ENCODE results near the gene COBL.
A peak's percentile ranks its signal among the peaks of the same experiment; 100 is the strongest.

Gene COBL

DNA sequence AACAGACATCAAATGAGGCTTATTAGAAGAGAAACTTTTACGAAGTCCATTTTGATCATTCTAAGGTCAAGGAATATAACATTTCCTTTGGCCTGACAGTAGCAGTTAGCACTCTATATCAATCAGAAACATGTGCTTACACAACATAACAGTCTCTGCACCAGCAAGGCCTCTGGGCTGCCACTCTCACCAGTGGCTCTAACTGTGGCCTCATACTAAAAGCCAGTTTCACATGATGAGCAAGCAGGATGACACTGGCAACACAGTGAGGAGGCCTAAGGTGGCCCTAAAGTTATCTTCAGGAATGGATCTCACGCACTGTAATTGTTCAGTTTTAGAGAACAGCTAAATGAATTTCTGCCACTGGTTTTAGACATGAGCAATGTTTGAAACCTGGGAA is 126.8 kb downstream of the COBL start:
- H3K36me3 ChIP-seq (ENCODE audit: control insufficient read depth, insufficient read depth, low read length), result 0 out of 2 replicates have a peak, but pooled peaks cover 2% of the 10 kb centered on the region
- no CpG with 5 or more reads among the region's 2 CpGs for WGBS (ENCODE audit: insufficient coverage, insufficient read length)
- H3K4me1 ChIP-seq (ENCODE audit: control insufficient read depth, insufficient read depth, low read length), result no peaks in the 10 kb centered on the region
- no peaks in the 10 kb centered on the region for H3K27me3 ChIP-seq (ENCODE audit: control insufficient read depth, insufficient read depth, low read length)
- no peak overlapping the region for H3K27ac ChIP-seq (ENCODE audit: low read length)
- H3K4me3 ChIP-seq (ENCODE audit: low read length), result no peak overlapping the region
- DNase-seq (ENCODE audit: low read depth, low spot score), result no peak
- H3K9me3 ChIP-seq (ENCODE audit: control insufficient read depth, insufficient read depth, low read length), result no peaks in the 10 kb centered on the region

DNA sequence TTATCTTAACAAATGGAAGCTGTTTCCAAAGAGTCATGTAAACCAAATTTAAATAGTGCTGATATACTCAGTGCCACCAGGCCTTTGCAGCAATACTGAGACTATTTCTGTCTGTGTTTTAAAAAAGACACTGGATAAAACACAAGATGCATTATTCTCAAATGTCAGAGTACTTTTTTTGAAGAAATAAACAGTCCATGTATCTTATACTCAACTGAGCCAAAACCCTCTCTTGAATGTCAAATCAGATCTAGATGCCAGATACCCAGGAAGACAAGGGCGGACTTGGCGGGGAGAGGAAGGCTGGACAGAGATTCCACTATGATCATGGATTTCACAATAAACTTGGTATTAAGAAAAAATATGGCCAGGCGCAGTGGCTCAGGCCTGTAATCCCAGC is 127.6 kb downstream of the COBL start:
- Histone ChIP-seq H3K9me3 (ENCODE audit: control insufficient read depth, insufficient read depth, low read length) (no peaks in the 10 kb centered on the region), H3K4me3 (ENCODE audit: low read length) (no peak overlapping the region), H3K27me3 (ENCODE audit: control insufficient read depth, insufficient read depth, low read length) (no peaks in the 10 kb centered on the region), H3K4me1 (ENCODE audit: control insufficient read depth, insufficient read depth, low read length) (no peaks in the 10 kb centered on the region), H3K36me3 (ENCODE audit: control insufficient read depth, insufficient read depth, low read length) (0 out of 2 replicates have a peak, but pooled peaks cover 2% of the 10 kb centered on the region), H3K27ac (ENCODE audit: low read length) (no peak overlapping the region)
- no CpG with 5 or more reads among the region's 3 CpGs for WGBS (ENCODE audit: insufficient coverage, insufficient read length)
- no peak for DNase-seq (ENCODE audit: low read depth, low spot score)

DNA sequence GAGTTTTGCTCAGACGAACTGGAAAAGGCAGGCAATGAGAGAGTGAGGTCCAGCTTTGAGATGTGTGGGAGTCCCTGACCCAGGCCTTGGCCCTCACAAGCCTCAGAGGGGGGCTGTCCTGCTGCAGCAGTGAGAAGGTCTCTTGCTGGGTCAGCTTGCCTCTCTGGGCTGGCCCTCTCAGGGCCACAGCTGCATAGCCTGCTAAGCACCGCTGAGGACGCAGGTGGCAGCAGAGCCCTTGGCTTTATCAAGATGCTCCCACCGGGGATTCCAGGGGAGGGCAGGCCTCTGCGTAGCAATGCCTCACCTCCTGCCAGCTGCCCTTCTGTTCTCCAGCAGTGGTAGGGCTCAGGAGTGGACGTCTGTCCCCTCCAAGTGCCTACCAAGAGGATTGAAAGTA is 128.7 kb downstream of the COBL start:
- peak; percentile 50 for DNase-seq (ENCODE audit: low read depth, low spot score)
- Histone ChIP-seq H3K27me3 (ENCODE audit: control insufficient read depth, insufficient read depth, low read length) (no peaks in the 10 kb centered on the region), H3K4me1 (ENCODE audit: control insufficient read depth, insufficient read depth, low read length) (no peaks in the 10 kb centered on the region), H3K9me3 (ENCODE audit: control insufficient read depth, insufficient read depth, low read length) (no peaks in the 10 kb centered on the region), H3K4me3 (ENCODE audit: low read length) (no peak overlapping the region), H3K27ac (ENCODE audit: low read length) (no peak overlapping the region), H3K36me3 (ENCODE audit: control insufficient read depth, insufficient read depth, low read length) (0 out of 2 replicates have a peak, but pooled peaks cover 2% of the 10 kb centered on the region)
- no CpG with 5 or more reads among the region's 6 CpGs for WGBS (ENCODE audit: insufficient coverage, insufficient read length)

GRCh38 chr7:51186531-51186930 is 130.1 kb downstream of the COBL start:
- Histone ChIP-seq H3K9me3 (ENCODE audit: control insufficient read depth, insufficient read depth, low read length) (no peaks in the 10 kb centered on the region), H3K27ac (ENCODE audit: low read length) (no peak overlapping the region), H3K36me3 (ENCODE audit: control insufficient read depth, insufficient read depth, low read length) (0 out of 2 replicates have a peak, but pooled peaks cover 2% of the 10 kb centered on the region), H3K27me3 (ENCODE audit: control insufficient read depth, insufficient read depth, low read length) (no peaks in the 10 kb centered on the region), H3K4me3 (ENCODE audit: low read length) (no peak overlapping the region), H3K4me1 (ENCODE audit: control insufficient read depth, insufficient read depth, low read length) (no peaks in the 10 kb centered on the region)
- DNase-seq (ENCODE audit: low read depth, low spot score), result no peak
- WGBS (ENCODE audit: insufficient coverage, insufficient read length), result no CpG with 5 or more reads among the region's 5 CpGs

GRCh38 chr7:51182636-51183166 is 133.9 kb downstream of the COBL start:
- DNase-seq (ENCODE audit: low read depth, low spot score), result no peak
- Histone ChIP-seq H3K4me3 (ENCODE audit: low read length) (no peak overlapping the region), H3K27ac (ENCODE audit: low read length) (no peak overlapping the region), H3K36me3 (ENCODE audit: control insufficient read depth, insufficient read depth, low read length) (no peaks in the 10 kb centered on the region), H3K27me3 (ENCODE audit: control insufficient read depth, insufficient read depth, low read length) (no peaks in the 10 kb centered on the region), H3K9me3 (ENCODE audit: control insufficient read depth, insufficient read depth, low read length) (no peaks in the 10 kb centered on the region), H3K4me1 (ENCODE audit: control insufficient read depth, insufficient read depth, low read length) (no peaks in the 10 kb centered on the region)
- no CpG with 5 or more reads among the region's 6 CpGs for WGBS (ENCODE audit: insufficient coverage, insufficient read length)

- no CpG with 5 or more reads among the region's 4 CpGs for WGBS (ENCODE audit: insufficient coverage, insufficient read length)
These were observed 136.5 kb downstream of the COBL start for GRCh38 chr7:51180092-51180491.

DNA sequence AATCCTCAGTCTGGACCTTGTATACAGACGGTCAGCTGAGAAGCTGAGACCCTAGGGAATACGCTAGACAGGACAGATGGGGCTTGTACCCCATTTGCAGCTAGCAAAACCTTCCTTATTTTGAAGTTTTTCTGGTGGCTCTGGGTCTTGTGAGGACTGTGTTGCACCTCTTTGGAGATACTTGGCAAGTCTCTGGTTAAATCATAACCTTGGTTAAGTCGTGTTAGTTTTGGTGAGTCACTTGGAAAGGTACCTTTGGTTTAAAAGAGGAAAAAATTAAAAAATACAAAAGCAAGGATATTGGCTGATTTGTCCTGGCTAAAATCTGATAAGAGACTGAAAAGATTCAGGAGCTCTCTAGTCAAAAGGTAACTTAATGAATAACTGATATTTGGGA is 140.6 kb downstream of the COBL start:
- Histone ChIP-seq H3K4me1 (ENCODE audit: control insufficient read depth, insufficient read depth, low read length) (peaks cover 3% of the 10 kb centered on the region), H3K27me3 (ENCODE audit: control insufficient read depth, insufficient read depth, low read length) (no peaks in the 10 kb centered on the region), H3K9me3 (ENCODE audit: control insufficient read depth, insufficient read depth, low read length) (no peaks in the 10 kb centered on the region), H3K4me3 (ENCODE audit: low read length) (no peak overlapping the region), H3K27ac (ENCODE audit: low read length) (peak overlapping the region; percentile 47), H3K36me3 (ENCODE audit: control insufficient read depth, insufficient read depth, low read length) (no peaks in the 10 kb centered on the region)
- DNase-seq (ENCODE audit: low read depth, low spot score), result no peak
- WGBS (ENCODE audit: insufficient coverage, insufficient read length), result no CpG with 5 or more reads among the region's 3 CpGs

More at GRCh38 chr7:51180092-51180491, 136.5 kb downstream of the COBL start:
- no peak for DNase-seq (ENCODE audit: low read depth, low spot score)
- Histone ChIP-seq H3K9me3 (ENCODE audit: control insufficient read depth, insufficient read depth, low read length) (no peaks in the 10 kb centered on the region), H3K4me1 (ENCODE audit: control insufficient read depth, insufficient read depth, low read length) (no peaks in the 10 kb centered on the region), H3K4me3 (ENCODE audit: low read length) (no peak overlapping the region), H3K27ac (ENCODE audit: low read length) (no peak overlapping the region), H3K27me3 (ENCODE audit: control insufficient read depth, insufficient read depth, low read length) (no peaks in the 10 kb centered on the region), H3K36me3 (ENCODE audit: control insufficient read depth, insufficient read depth, low read length) (no peaks in the 10 kb centered on the region)

DNA sequence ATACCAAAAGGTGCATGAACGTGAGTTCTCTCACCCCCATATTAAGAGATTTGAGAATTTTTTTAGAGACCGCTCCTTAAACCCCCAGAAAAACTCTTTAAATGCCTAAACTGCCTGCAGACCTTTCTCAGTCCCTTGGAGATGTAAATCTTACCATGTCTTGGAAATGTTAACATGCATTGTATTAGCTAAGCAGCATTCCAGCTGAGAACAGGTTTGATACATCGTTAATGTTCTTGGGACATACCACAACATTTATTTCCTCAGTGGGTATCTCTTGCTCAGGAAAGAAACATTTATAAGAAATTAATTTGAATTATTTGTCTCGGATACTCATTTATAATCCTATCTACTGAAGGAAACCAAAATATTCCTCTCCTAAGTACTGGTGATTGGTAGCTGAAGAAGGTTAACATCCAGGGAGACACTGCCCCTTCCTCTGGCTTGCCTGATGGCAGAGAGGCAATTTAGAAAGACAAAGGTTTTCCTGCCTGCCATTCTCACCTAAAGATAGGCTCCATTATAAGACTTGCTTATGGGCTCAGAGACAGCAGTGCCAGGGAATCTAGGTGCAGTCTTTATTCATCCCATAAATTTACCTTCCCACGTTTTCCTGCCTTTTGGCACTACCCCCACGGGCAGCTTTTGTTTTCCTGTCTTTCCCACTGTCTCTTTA is 141.2 kb downstream of the COBL start:
- Histone ChIP-seq H3K36me3 (ENCODE audit: control insufficient read depth, insufficient read depth, low read length) (no peaks in the 10 kb centered on the region), H3K4me3 (ENCODE audit: low read length) (no peak overlapping the region), H3K4me1 (ENCODE audit: control insufficient read depth, insufficient read depth, low read length) (peaks cover 3% of the 10 kb centered on the region), H3K9me3 (ENCODE audit: control insufficient read depth, insufficient read depth, low read length) (no peaks in the 10 kb centered on the region), H3K27me3 (ENCODE audit: control insufficient read depth, insufficient read depth, low read length) (no peaks in the 10 kb centered on the region), H3K27ac (ENCODE audit: low read length) (peak overlapping the region; percentile 47)
- peak; percentile 35 for DNase-seq (ENCODE audit: low read depth, low spot score)
- no CpG with 5 or more reads among the region's 6 CpGs for WGBS (ENCODE audit: insufficient coverage, insufficient read length)

GRCh38 chr7:51165337-51165736 is 151.3 kb downstream of the COBL start:
- WGBS (ENCODE audit: insufficient coverage, insufficient read length), result no CpG with 5 or more reads among the region's 1 CpG
- no peak overlapping the region for H3K4me3 ChIP-seq (ENCODE audit: low read length)
- no peaks in the 10 kb centered on the region for H3K36me3 ChIP-seq (ENCODE audit: control insufficient read depth, insufficient read depth, low read length)
- H3K27ac ChIP-seq (ENCODE audit: low read length), result no peak overlapping the region
- no peaks in the 10 kb centered on the region for H3K9me3 ChIP-seq (ENCODE audit: control insufficient read depth, insufficient read depth, low read length)
- DNase-seq (ENCODE audit: low read depth, low spot score), result no peak
- no peaks in the 10 kb centered on the region for H3K27me3 ChIP-seq (ENCODE audit: control insufficient read depth, insufficient read depth, low read length)
- no peaks in the 10 kb centered on the region for H3K4me1 ChIP-seq (ENCODE audit: control insufficient read depth, insufficient read depth, low read length)

DNA sequence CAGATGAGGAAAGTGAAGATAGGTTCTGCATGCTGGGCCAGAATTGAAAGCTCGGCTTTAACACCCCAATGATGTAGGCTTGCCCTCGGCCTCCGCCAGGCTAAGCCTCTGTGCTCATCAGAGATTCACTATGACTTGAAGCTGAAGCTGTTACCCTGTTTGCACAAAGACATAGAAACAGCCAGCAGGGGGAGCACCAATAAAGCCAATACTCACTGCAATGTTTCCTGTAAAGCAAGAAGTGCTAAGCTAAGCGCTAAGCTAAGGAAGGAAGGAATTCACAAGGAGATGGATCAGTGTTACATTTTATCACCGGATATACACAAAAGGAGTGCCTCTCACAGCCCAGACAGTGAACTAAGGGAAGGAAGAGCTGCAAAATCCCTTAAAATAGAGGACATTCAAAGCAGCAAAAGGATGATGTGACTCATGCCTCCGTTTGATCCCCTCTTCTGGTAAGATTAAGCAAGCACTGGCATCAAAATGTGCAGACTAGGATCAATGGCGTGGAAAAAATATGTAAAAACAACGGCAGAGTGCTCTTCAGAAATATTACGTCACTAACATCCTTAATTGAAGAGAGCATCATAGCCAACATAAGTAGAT is 153.8 kb downstream of the COBL start:
- DNase-seq (ENCODE audit: low read depth, low spot score), result peak; percentile 90
- Histone ChIP-seq H3K27ac (ENCODE audit: low read length) (no peak overlapping the region), H3K9me3 (ENCODE audit: control insufficient read depth, insufficient read depth, low read length) (no peaks in the 10 kb centered on the region), H3K4me3 (ENCODE audit: low read length) (no peak overlapping the region), H3K27me3 (ENCODE audit: control insufficient read depth, insufficient read depth, low read length) (no peaks in the 10 kb centered on the region), H3K36me3 (ENCODE audit: control insufficient read depth, insufficient read depth, low read length) (no peaks in the 10 kb centered on the region), H3K4me1 (ENCODE audit: control insufficient read depth, insufficient read depth, low read length) (no peaks in the 10 kb centered on the region; the same call in 1 of the 2 replicates)
- no CpG with 5 or more reads among the region's 9 CpGs for WGBS (ENCODE audit: insufficient coverage, insufficient read length)
